Thyroid gland (tissue), 4 donors: ENCODE data around the gene PLD3. TPM values are rescaled to one million over a fixed set of nuclear protein-coding genes. Genes with fewer than 3 reads are reported as not detected.

Source experiments
- DNase-seq, 2 donors: peaks; one replicate each; pipeline ENCODE4 v3.0.0-alpha.2; 2019
- H3K27ac ChIP-seq, 3 donors: fragments of 200-600 bp; sonication (generic); 1 replicate in 2 of 3; 2 replicates in 1 of 3; pipeline ENCODE4 v1.5.1; 2016 to 2019; ENCODE audit warnings: mild to moderate bottlenecking in 1 of 3, moderate library complexity in 1 of 3
- H3K27me3 ChIP-seq: fragments of 200-600 bp; sonication (generic); one replicate; pipeline ENCODE4 v1.5.1; 2019
- H3K36me3 ChIP-seq, 2 donors: fragments of 200-600 bp; sonication (generic); one replicate each; pipeline ENCODE4 v1.5.1; 2016 to 2019
- H3K4me1 ChIP-seq, 2 donors: fragments of 200-600 bp; sonication (generic); one replicate each; pipeline ENCODE4 v1.5.1; 2017 to 2019
- H3K4me3 ChIP-seq, 3 donors: fragments of 200-600 bp; sonication (generic); replicated peaks in 1 of 3; 1 replicate in 2 of 3; 2 replicates in 1 of 3; pipeline ENCODE4 v1.5.1; 2016; ENCODE audit warnings: mild to moderate bottlenecking in 1 of 3
- H3K9me3 ChIP-seq: fragments of 200-600 bp; sonication (generic); one replicate; pipeline ENCODE4 v1.5.1; 2017
- CTCF ChIP-seq, 6 experiments: fragments of 200-600 bp in 3 of 6; fragments of 450-650 bp in 3 of 6; sonication (generic) in 3 of 6; IDR thresholded peaks; one replicate each; pipeline ENCODE4 v1.5.1; 2016 to 2019; ENCODE audit warnings: antibody characterized with exemption in 6 of 6, mild to moderate bottlenecking in 2 of 6, inconsistent platforms in 1 of 6, moderate library complexity in 1 of 6
- POLR2A ChIP-seq, 2 donors: fragments of 450-650 bp; IDR thresholded peaks; one replicate each; pipeline ENCODE4 v1.6.1; 2017; ENCODE audit warnings: antibody characterized with exemption in 2 of 2, mild to moderate bottlenecking in 2 of 2, moderate library complexity in 1 of 2
- WGBS, 2 donors: methylation state at CpG; one replicate each; pipeline ENCODE4 v1.1.5; 2017; 5-methylcytosine and 5-hydroxymethylcytosine counted together
- intact Hi-C: fragments of 100-400 bp; cut with DNase I; formaldehyde crosslinking; loops from one replicate; pipeline ENCODE4 v1.15.1; 2023
- total RNA-seq, 4 donors: library from RNA; depleted of rRNA; stranded (reverse); fragments of >200 nt; gene quantifications; one replicate each; pipeline ENCODE4 v1.2.3, GENCODE V29; 2016

Gene PLD3
- total RNA-seq, 4 donors from 2014 or later, result 151 to 258 (median 244) TPM

GRCh38 chr19:40314656-40315055 is 33.8 kb upstream of the PLD3 start:
- Histone ChIP-seq H3K27me3 (no peaks in the 10 kb centered on the region), H3K27ac (no peak overlapping the region), H3K9me3 (no peaks in the 10 kb centered on the region), H3K4me1 (no peaks in the 10 kb centered on the region), H3K4me3 (no peak overlapping the region), H3K36me3 (no peaks in the 10 kb centered on the region)
- intact Hi-C loops, result no loop called here
- TF ChIP-seq POLR2A (IDR thresholded peaks at IDR 0.05) (no peak), CTCF (IDR thresholded peaks at IDR 0.05) (no peak)
- no peak for DNase-seq
- 87 to 96% methylated on average over 2 of the region's 2 CpGs for WGBS, 2 donors

GRCh38 chr19:40315812-40316470 is 32.6 kb upstream of the PLD3 start:
- Histone ChIP-seq H3K4me3 (no peak overlapping the region), H3K27me3 (no peaks in the 10 kb centered on the region), H3K36me3 (peaks cover 3% of the 10 kb centered on the region in 2 donors), H3K4me1 (no peaks in the 10 kb centered on the region), H3K27ac (no peak overlapping the region), H3K9me3 (no peaks in the 10 kb centered on the region)
- TF ChIP-seq POLR2A (IDR thresholded peaks at IDR 0.05) (no peak), CTCF (IDR thresholded peaks at IDR 0.05) (no peak)
- intact Hi-C loops, result no loop called here
- WGBS, 2 donors, result 91 to 93% methylated on average over 5 of the region's 5 CpGs
- DNase-seq, result no peak

GRCh38 chr19:40317338-40317737 is 31.2 kb upstream of the PLD3 start:
- intact Hi-C loops, result no loop called here
- Histone ChIP-seq H3K4me3 (no peak overlapping the region), H3K4me1 (no peaks in the 10 kb centered on the region), H3K9me3 (no peaks in the 10 kb centered on the region), H3K36me3 (peaks cover 17% of the 10 kb centered on the region in 2 donors), H3K27me3 (no peaks in the 10 kb centered on the region), H3K27ac (no peak overlapping the region)
- TF ChIP-seq CTCF (IDR thresholded peaks at IDR 0.05) (no peak), POLR2A (IDR thresholded peaks at IDR 0.05) (no peak)
- no peak for DNase-seq
- WGBS, 2 donors, result 89 to 90% methylated on average over 7 of the region's 7 CpGs

GRCh38 chr19:40320558-40320935 is 27.9 kb upstream of the PLD3 start:
- intact Hi-C loops, result no loop called here
- Histone ChIP-seq H3K9me3 (no peaks in the 10 kb centered on the region), H3K36me3 (peaks cover 44 to 49% of the 10 kb centered on the region in 2 donors), H3K4me3 (no peak overlapping the region), H3K27me3 (no peaks in the 10 kb centered on the region), H3K27ac (no peak overlapping the region), H3K4me1 (no peaks in the 10 kb centered on the region)
- WGBS, 2 donors, result 88 to 92% methylated on average over 5 to 7 of the region's 7 CpGs
- TF ChIP-seq CTCF (IDR thresholded peaks at IDR 0.05) (no peak), POLR2A (IDR thresholded peaks at IDR 0.05) (no peak)
- no peak for DNase-seq

GRCh38 chr19:40321076-40321475 is 27.4 kb upstream of the PLD3 start:
- intact Hi-C loops, result no loop called here
- Histone ChIP-seq H3K4me1 (no peaks in the 10 kb centered on the region), H3K4me3 (no peak overlapping the region), H3K36me3 (peaks cover 48 to 54% of the 10 kb centered on the region in 2 donors), H3K27me3 (no peaks in the 10 kb centered on the region), H3K27ac (no peak overlapping the region), H3K9me3 (no peaks in the 10 kb centered on the region)
- no peak for DNase-seq
- no peak for TF ChIP-seq POLR2A (IDR thresholded peaks at IDR 0.05)
- TF ChIP-seq CTCF (IDR thresholded peaks at IDR 0.05), result no peak
- WGBS, 2 donors, result 96 to 98% methylated on average over 18 of the region's 18 CpGs
